GM19467 (cell line): ENCODE results near the gene TBC1D13.
"Not testable (repeated sequence)": the region's sequence is repeated elsewhere in the genome, so short reads cannot be mapped to it uniquely, and the experiment has no call there.

Experiments used
- ATAC-seq: cut with Tn5 transposase; IDR thresholded peaks from one replicate; pipeline ENCODE4 v1.9.1; 2021; ENCODE audit warnings: mild to moderate bottlenecking, moderate library complexity; ENCODE audit not compliant: unreplicated experiment

TBC1D13 gene

DNA sequence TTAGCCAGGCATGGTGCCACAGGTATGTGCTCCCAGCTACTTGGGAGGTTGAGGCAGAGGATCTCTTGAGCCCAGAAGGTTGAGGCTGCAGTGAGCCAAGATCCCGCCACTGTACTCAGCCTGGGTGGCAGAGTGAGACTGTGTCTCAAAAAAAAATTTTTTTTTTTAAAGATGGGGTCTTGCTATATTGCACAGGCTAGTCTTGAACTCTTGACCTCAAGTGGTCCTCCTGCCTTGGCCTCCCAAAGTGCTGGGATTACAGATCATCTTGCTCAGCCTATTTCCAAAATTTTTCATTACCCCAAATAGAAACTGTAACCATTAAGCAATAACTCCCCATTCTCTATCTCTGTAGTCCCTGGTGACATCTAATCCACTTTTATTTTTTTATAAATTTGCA is 4.4 kb upstream of the TBC1D13 start:
- no peak for ATAC-seq

DNA sequence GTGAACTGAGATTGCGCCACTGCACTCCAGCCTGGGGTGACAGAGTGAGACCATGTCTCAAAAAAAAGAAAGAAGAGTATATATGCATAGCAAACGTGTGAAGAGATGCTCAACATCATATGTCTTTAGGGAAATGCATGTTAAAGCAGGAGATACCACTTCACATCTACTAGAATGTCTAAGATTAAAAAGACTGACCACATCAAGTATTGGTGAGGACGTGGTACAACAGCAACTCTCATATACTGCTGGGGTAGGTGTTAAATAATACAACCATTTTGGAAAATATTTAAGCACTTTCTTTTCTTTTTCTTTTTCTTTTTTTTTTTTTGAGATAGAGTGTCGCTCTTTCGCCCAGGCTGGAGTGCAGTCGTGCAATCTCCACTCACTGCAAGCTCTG is 1.6 kb upstream of the TBC1D13 start:
- ATAC-seq = no peak

DNA sequence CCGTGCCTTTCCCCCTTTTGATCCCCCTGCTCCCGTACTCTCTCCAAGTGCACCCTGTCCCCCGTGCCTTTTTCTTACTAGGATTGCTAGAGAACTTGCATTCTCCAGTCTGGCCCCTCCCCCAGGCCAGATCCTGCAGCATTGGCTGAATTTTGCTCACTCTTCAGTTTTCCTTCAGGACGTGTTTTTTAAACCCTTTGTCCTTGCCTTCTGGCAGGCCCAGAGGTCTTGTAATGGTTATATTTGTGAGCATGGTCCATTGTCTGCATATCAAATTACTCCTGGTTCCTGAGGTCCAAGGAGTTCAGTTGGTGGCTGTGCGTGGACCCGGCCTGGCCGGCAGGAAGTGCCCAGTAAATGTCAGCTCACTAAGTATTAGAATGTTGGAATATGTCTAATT is 606 bp downstream of the TBC1D13 start:
- no peak for ATAC-seq

DNA sequence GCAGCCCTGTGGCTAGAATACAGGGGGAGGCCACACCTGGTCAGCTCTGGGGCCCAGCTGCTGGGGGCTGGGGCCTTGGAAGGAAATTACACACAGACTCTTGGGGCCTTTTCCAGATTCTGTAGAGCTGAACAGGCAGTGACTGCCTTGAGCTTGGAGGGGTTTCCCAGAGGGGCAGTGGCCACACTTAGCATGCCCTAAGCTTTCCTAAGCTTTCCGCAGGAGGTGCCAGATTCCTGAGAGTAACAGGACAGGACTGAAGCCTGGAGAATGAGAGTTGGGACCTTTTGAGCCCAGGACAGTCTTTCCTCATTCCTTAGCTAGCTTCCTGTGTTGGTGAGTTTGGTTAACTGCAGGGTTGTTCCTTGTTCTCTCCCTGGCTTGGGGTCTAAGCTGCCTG is 1.4 kb downstream of the TBC1D13 start:
- ATAC-seq = no peak

DNA sequence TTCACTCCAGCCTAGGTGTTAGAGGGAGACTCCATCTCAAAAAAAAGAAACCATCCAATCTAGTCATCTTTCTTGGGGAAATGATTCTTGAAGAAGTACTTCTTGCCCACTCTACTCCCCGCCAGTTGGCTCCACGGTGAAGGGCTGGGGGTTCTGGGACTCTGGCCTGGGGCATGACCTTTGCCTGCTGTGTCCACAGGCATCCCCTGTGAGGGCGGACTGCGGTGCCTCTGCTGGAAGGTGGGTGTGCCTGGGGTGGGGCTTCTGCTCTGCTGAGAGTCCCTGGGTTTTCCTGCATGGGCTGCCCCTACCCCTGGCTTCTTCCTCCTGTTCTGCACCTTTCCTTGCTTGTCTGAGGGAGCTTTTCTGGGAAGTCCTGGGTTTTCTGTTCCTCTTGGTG is 3.5 kb downstream of the TBC1D13 start:
- no peak for ATAC-seq

DNA sequence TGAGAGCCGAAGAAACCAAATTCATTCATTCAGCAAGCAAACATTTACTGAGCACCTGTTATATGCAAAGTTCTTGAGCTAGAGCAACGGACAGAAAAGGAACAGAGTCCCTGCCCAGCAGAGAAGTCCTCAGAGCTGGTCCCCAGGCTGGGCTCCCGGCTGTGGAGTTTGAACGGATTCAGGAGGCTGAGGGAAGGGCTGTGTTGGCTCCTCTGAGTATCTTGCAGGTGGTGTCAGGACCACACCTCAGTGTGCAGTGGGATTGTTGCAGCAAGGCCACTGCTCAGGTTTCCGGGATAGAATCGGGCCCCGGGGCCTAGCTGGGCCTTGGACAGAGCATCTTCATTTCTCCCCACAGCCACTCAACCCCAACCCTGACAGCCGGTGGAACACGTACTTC is 5.1 kb downstream of the TBC1D13 start:
- ATAC-seq = no peak

DNA sequence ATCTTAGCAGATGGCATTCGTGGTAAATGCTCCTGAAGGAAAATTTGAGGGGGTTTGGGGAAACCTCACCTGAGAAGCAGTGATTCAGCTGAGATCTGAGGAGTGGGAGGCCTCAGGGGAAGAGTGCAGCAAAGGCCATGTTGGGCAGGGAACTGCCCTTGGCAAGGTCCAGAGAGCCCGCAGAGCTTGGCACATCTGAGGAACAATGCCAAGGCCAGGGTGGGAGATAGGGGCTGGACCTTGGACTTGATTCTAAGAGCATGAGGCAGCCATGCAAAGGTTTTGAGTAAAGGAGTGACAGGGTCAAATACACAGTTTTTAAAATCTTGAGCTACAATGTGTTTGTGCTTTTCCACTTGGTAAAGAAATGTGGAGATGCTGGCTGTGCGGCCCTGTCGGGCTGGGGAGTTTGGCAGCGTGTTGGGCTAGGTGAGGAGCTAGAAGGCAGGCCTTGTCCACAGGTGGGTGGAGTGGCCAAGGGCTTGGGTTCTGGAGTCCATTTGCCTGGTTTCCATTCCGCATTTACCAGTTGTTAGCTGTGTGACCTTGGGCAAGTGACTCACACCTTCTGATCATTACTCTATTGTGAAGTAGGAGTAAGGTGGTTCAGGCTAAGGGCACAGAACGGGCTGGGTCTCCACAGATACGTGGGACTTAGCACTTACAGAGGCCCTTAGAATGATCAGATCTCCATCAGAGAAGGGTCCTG is 6.1 kb downstream of the TBC1D13 start:
- no peak for ATAC-seq

DNA sequence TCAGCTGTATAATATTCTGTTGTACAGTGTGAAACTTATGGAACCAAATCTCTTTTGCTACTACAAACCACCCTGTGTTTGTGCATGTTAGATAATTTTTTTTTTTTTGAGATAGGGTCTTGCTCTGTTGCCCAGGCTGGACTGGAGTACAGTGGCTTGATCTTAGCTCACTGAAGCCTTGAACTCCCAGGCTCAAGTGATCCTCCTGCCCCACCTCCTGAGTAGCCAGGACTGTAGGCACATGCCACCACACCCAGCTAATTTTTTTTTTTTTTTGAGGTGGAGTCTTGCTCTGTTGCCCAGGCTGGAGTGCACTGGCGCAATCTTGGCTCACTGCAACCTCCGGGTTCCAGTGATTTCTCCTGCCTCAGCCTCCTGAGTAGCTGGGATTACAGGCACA is 7.9 kb downstream of the TBC1D13 start:
- not testable (repeated sequence) for ATAC-seq

DNA sequence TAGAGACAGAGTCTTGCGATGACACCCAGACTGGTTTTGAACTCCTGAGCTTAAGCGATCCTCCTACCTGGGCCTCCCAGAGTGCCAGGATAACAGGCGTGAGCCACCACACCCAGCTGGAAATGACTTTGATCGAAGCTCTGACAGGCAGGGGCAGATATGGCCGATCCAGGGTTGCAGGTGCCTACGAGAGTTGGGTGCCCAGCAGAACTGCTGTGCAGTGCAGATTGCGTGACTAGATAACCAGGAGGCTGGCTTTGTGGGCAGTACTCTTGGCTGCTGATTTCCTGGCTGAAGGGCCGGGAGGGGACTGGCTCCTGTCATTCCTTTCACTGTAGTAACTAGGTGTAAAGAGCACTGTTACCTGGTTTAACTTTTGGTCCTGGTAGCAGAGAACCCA is 11.8 kb downstream of the TBC1D13 start:
- no peak for ATAC-seq

DNA sequence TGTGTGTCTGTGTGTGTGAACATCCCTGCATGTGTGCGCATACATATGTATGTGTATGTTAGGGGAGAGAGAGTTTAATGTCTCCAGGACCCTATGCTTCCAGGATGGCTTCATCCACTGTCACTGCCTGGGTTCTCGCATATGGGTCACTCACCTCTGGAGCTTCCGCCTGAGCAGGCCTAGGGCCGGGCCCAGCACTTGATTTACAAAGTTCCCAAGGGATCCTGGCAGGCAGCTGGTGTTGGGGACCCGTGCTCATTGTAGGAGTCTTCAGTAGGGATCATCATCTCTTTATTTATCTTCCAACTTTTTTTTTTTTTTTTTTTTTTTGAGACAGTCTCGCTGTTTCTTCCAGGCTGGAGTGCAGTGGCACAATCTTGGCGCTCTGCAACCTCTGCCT is 13.0 kb downstream of the TBC1D13 start:
- ATAC-seq = no peak

DNA sequence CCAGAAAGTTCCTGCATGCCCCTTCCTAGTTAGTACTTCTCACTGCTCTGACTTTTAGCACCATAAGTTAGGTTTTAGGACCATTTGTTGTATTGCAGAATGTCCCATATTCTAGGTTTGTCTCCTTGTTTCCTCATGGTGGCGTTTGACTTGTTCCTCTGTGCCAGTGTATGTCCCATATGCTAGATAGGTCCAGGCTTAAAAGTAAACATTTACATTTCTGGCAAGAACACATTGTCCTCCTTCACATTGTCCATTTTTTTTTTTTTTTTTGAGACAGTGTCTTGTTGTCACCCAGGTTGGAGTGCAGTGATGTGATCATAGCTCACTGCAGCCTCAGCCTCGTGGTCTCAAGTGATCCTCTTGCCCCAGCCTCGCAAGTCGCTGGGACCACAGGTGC is 15.4 kb downstream of the TBC1D13 start:
- no peak for ATAC-seq

DNA sequence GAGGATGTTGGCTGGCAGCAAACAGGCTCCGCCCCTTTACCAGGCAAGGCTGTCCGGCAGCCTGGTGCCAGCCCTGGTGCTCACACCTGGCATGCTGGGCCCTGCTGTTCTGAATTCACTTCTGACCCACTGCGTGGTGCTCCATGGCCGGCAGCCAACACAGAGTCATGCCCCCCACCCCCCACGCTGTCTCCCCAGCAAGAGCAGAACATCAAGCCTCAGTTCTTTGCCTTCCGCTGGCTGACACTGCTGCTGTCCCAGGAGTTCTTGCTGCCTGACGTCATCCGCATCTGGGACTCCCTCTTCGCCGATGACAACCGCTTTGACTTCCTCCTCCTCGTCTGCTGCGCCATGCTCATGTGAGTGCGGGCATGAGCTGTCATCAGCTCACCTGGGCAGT is 18.6 kb downstream of the TBC1D13 start:
- no peak for ATAC-seq

DNA sequence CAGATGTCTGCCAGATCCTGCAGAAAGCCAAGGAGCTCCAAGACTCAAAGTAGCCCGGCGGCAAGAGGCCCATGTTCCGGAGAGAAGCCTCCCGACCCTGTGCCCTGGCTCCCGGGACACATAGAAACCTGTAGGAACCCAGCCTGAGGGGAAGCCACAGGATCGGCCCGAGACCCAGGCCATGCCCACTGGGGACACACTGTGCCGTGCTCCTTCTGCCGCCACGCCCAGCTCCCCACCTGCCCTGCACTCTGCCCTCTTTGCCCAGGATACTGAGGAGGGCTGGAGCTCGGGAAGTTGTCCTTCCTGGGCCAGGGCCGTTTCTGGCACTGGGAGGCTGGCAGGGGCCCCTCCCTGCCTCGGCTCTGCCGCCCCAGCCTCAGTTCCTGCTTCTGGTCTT is 20.8 kb downstream of the TBC1D13 start:
- no peak for ATAC-seq

DNA sequence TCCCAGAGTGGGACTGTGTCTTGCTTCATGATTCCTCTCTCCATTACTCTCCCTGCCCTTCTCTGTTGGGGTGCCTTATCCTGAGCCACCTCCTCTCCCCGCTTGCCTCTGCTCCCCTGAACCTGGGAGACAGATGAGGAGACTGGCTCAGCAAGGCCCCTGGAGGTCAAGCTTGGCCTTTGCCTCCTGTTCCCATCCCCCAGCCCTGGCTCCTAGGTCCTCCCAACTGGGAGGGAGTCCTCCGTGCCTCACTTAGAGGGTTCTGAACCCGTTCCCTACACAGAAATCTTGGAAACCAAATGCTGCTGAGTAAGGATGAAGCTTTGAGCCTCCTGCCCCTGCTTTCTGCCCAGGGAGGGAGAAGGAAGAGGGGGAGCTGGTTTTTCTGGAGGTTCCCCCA is 21.5 kb downstream of the TBC1D13 start:
- ATAC-seq = no peak

DNA sequence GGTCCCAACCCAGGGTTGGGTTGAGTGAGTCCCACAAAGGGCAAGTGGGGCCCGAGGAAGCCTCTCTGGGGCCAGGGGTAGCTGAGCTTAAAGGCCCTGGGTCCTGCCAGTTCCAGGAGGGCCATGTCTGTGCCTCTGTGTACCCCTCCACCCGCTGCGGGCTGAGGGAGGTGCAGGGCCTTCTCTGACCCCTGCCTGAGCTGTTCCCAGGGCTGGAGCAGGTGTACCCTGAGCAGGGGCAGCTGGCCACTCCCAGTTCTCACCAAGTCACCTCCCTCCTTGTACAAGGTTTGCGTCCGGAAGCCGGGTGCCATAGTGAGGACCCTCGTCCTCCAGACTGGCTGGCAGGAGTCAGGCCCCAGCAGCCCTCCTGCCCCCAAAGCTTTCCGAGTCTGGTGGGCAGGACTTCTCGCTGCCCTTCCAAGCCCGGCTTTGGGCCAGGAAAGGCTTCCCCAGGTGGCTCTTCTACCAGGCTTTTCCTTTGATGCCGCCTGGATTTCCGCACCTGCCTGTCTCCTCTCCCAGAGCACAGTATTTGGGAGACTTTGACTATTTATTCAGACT is 22.1 kb downstream of the TBC1D13 start:
- no peak for ATAC-seq

DNA sequence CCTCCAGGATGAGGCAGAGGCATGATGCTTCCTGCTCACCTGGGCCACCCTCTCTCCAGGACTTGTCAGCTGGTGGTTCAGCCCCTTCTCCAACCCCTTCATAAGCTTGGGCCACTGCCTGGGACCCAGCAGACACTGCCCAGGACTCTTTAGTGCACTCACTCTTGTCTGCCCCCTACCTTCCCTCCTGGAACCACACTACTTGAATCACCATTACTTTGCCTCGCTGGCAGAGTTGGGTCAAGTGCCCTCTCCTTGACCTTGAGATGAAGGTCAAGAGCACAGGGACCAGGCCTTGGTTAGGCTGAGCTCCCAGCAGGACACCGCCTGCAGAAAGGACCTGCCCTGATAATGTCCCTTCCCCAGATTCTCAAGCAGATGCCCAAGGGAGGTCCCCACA is 22.8 kb downstream of the TBC1D13 start:
- ATAC-seq = no peak

DNA sequence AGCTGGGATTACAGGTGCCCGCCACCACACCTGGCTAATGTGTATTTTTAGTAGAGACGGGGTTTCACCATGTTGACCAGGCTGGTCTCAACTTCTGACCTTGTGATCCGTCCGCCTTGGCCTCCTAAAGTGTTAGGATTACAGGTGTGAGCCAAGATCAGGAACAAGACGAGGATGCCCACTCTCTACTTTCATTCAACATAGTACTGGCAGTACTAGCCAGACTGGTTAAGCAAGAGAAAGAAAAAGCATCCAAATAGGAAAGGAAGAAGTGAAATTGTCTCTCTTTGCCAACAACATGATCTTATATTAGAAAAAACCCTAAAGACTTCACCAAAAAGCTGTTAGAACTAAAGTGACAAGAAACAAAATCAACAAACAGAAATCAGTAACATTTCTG is 23.8 kb downstream of the TBC1D13 start:
- no peak for ATAC-seq

DNA sequence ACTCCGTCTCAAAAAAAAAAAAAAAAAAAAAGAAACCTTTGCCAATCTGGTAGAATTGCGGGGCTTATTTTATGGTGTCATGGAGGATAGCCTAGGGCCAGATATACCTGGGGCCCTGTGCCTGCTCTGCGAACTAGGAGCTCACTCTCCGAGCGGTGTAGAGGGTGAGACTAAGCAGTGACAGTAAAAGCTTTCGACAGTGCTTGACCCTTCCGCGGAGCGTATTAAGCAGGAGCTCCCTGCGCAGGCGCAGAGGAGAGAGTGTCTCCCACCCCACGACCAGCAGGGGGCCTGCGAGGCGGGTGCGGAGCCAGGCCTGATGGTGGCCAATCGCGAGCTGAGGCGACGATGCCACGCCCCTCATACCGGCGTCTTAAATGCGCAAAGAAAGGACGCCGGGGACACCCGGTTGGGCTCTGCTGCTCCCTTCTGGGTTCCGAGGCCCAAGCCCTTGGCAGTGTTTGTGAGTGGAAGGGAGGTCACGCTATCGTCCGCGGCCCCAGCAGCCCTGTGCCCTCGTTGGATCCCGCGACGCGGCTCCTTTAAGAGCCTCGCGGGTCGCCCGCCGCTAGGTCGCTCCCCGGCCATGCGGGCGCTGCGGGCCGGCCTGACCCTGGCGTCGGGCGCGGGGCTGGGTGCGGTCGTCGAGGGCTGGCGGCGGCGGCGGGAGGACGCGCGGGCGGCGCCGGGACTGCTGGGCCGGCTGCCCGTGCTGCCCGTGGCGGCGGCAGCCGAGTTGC is 31.2 kb downstream of the TBC1D13 start, which contains the start of gene ENDOG:
Gene ENDOG, plus strand, starts transcription at position 402 of the 740 bp plus-strand sequence. Its CDS starts 185 bp downstream, at position 587.
- peak; percentile 86 for ATAC-seq

DNA sequence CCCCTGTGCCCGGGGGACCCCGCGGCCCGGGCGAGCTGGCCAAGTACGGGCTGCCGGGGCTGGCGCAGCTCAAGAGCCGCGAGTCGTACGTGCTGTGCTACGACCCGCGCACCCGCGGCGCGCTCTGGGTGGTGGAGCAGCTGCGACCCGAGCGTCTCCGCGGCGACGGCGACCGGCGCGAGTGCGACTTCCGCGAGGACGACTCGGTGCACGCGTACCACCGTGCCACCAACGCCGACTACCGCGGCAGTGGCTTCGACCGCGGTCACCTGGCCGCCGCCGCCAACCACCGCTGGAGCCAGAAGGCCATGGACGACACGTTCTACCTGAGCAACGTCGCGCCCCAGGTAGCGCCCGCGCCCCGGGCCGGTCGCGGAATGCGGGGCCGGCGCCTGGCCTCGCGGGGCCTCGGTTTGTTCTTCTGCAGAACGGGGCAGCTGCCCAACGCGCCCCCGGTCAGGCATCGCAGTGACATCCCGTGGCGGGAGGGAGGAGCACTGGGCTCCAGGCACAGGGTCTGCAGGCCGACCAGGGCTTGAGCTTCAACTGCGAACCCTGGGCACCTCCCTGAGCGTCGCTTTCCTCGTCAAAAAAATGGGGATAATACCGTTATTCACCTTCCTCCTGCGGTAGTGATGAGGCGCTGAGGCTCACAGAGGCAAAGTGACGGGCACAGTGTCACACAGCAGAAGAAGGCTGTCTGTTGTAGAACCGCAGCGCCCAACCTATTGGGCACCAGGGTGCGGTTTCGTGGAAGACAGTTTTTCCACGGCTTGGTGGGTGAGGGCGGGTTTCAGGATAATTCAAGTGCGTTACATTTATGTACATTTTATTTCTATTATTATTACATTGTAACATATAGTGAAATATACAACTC is 32.0 kb downstream of the TBC1D13 start:
- ATAC-seq = peak; percentile 18

DNA sequence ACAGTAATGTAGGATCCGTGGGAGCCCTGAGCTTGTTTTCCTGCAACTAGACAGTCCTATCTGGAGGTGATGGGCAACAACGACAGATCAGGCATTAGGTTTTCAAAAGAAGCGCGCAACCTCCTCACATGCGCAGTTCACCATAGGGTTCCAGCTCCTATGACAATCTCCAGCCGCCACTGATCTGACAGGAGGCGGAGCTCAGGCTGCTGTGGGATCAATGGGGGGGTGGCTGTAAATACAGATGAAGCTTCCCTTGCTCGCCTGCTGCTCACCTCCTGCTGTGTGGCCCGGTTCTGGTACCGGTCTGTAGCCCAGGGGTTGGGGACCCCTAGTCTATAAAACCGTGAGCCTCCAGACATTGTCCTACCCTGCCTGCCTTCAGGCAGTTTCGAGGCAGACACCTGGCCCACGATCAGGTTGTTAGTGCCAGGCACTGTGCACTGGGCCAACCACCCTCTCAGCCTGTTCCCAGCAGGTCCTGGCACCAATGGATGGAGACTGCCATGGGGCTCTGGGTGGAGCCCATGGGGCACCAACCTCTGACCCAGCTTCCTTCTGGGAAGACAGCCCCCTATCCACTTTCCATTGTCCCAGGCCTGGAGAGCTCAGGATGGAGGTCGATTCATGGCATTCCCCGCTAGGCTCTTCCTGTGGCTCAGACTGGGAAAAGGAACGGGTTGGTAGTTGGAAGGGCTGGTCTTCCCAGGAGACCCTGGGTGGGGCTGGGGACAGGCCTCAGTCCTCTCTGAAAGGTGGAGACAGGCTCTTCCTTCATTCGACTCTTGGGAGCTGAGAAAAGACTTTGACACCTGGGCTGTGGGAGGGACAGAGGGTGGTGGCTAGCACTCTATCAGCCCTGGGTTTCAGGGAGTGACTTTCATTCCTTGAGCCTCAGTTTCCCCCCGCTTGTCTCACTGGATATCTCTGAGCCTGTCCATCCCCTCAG is 32.9 kb downstream of the TBC1D13 start:
- ATAC-seq = no peak
